ENCODE results near the gene PSMA2.

The PSMA2 gene

DNA sequence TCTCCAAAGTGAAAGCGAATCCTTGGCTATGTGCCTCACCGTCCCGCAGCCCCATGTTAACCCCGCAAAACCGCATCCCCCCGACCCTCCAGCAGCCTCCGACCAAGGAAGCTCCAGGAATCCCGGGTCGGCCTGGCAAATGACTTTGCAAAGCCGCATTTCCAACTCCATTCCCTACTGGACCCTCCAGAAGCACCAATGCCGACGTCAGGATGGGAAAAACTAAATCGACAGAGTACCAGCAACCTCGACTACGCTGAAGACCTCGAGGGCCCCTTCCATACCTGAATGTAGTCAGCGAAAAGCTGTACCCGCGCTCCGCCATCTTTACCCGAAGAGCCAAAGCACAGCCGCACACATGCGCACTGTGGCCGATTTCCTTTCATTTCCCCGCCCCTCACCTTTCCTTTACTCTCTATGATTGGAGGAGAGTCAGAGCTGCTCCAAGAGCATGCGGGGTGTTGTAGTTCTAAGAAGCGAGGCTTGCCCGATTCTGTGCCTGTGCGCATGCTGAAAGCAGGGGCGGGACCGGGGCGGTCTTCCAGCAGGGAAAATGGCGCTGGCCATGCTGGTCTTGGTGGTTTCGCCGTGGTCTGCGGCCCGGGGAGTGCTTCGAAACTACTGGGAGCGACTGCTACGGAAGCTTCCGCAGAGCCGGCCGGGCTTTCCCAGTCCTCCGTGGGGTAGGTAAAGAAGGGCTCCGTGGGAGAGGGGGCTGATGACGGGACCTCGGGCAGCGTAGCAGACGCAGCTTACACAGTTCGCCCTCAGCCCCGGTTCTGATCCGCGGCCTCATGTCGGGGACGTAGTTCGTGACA, at the start of gene PSMA2, which contains the start of gene MRPL32:
TSS of gene PSMA2 (minus strand) at position 341 of the 818 bp plus-strand sequence. CDS start at position 325, 16 bp downstream.
TSS of gene MRPL32 (plus strand) at position 543 of the 818 bp plus-strand sequence. CDS start at position 554, 11 bp downstream.
- peaks cover 17% of the 10 kb centered on the region for H3K36me3 Mint-ChIP-seq (ENCODE audit: low read depth)
- DNase-seq, result peak; percentile 92
- TF ChIP-seq, protein P1, sequence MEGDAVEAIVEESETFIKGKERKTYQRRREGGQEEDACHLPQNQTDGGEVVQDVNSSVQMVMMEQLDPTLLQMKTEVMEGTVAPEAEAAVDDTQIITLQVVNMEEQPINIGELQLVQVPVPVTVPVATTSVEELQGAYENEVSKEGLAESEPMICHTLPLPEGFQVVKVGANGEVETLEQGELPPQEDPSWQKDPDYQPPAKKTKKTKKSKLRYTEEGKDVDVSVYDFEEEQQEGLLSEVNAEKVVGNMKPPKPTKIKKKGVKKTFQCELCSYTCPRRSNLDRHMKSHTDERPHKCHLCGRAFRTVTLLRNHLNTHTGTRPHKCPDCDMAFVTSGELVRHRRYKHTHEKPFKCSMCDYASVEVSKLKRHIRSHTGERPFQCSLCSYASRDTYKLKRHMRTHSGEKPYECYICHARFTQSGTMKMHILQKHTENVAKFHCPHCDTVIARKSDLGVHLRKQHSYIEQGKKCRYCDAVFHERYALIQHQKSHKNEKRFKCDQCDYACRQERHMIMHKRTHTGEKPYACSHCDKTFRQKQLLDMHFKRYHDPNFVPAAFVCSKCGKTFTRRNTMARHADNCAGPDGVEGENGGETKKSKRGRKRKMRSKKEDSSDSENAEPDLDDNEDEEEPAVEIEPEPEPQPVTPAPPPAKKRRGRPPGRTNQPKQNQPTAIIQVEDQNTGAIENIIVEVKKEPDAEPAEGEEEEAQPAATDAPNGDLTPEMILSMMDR (IDR thresholded peaks at IDR 0.05), result no peak
- no peaks in the 10 kb centered on the region for H3K9me3 Mint-ChIP-seq
- peaks cover 4% of the 10 kb centered on the region for H3K27me3 Mint-ChIP-seq (ENCODE audit: low read depth, poor library complexity)
- peak within 1 kb of the TSS; percentile 98 for H3K27ac Mint-ChIP-seq
- peak within 1 kb of the TSS; percentile 99 for H3K4me3 Mint-ChIP-seq
- H3K4me1 Mint-ChIP-seq, result peaks cover 49% of the 10 kb centered on the region

DNA sequence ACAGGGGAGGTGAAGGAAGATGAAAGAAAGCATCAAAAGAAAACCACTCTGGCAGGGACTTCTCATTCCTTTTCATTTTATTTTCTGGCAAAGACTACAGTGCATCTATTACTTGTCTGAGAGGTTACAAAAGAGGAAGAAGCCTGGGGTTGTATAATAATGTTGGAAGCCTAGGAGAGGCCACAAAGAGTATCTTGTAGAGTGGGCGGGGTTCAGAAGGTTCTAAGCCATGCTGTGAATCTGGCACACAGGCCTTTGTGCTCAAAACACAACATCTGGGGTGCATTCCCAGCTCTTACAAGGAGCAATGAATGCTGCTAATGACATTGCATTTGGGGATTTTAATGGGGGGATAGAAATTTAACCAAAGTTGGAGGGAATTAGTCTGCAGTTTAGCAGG, 49.6 kb upstream of the PSMA2 start:
- Mint-ChIP-seq H3K9me3 (peaks cover 23% of the 10 kb centered on the region), H3K4me1 (no peaks in the 10 kb centered on the region), H3K36me3 (ENCODE audit: low read depth) (peaks cover 5% of the 10 kb centered on the region), H3K4me3 (no peak overlapping the region), H3K27me3 (ENCODE audit: low read depth, poor library complexity) (peaks cover 6% of the 10 kb centered on the region), H3K27ac (no peak overlapping the region)
- no peak for DNase-seq
- TF ChIP-seq, protein P1 (IDR thresholded peaks at IDR 0.05), result no peak

- TF ChIP-seq, protein P1 (IDR thresholded peaks at IDR 0.05), result no peak
- peaks cover 3% of the 10 kb centered on the region for H3K27me3 Mint-ChIP-seq (ENCODE audit: low read depth, poor library complexity)
- no peaks in the 10 kb centered on the region for H3K4me1 Mint-ChIP-seq
- peaks cover 5% of the 10 kb centered on the region for H3K36me3 Mint-ChIP-seq (ENCODE audit: low read depth)
- no peak overlapping the region for H3K4me3 Mint-ChIP-seq
- peaks cover 20% of the 10 kb centered on the region for H3K9me3 Mint-ChIP-seq
- no peak for DNase-seq
- H3K27ac Mint-ChIP-seq, result no peak overlapping the region
These were observed 48.5 kb upstream of the PSMA2 start for GRCh38 chr7:42980514-42980913.

- no peak for DNase-seq
- H3K36me3 Mint-ChIP-seq (ENCODE audit: low read depth), result peaks cover 5% of the 10 kb centered on the region
- peaks cover 3% of the 10 kb centered on the region for H3K27me3 Mint-ChIP-seq (ENCODE audit: low read depth, poor library complexity)
- H3K4me1 Mint-ChIP-seq, result no peaks in the 10 kb centered on the region
- TF ChIP-seq, protein P1 (IDR thresholded peaks at IDR 0.05), result no peak
- H3K9me3 Mint-ChIP-seq, result peaks cover 18% of the 10 kb centered on the region
- H3K4me3 Mint-ChIP-seq, result no peak overlapping the region
- H3K27ac Mint-ChIP-seq, result no peak overlapping the region
These were observed 48.1 kb upstream of the PSMA2 start for GRCh38 chr7:42980084-42980483.

DNA sequence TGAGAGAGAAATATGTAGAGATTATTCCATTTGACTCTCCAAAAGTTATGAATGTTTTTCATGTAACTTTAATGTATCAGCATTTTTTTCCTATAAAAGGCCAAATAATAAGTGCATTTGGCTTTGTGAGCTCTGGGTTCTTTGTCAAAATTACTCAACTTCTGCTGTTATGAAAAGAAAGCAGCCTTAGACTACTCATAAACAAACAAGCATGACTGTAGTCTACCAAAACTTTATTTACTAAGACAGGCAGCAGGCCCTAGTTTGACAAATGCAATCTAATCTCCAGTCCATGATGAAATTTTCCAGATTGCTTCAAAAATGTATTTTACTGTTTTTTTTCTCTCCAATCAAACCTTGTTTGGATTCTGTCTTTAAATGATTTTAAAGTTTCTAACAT, 46.5 kb upstream of the PSMA2 start:
- Mint-ChIP-seq H3K9me3 (peaks cover 8% of the 10 kb centered on the region), H3K4me3 (no peak overlapping the region), H3K4me1 (no peaks in the 10 kb centered on the region), H3K27me3 (ENCODE audit: low read depth, poor library complexity) (peaks cover 3% of the 10 kb centered on the region), H3K36me3 (ENCODE audit: low read depth) (peaks cover under 1% of the 10 kb centered on the region), H3K27ac (no peak overlapping the region)
- DNase-seq, result no peak
- TF ChIP-seq, protein P1 (IDR thresholded peaks at IDR 0.05), result no peak

- no peak overlapping the region for H3K27ac Mint-ChIP-seq
- no peaks in the 10 kb centered on the region for H3K36me3 Mint-ChIP-seq (ENCODE audit: low read depth)
- no peak overlapping the region for H3K4me3 Mint-ChIP-seq
- DNase-seq, result no peak
- peaks cover 4% of the 10 kb centered on the region for H3K9me3 Mint-ChIP-seq
- TF ChIP-seq, protein P1 (IDR thresholded peaks at IDR 0.05), result no peak
- peaks cover 3% of the 10 kb centered on the region for H3K27me3 Mint-ChIP-seq (ENCODE audit: low read depth, poor library complexity)
- H3K4me1 Mint-ChIP-seq, result peaks cover 11% of the 10 kb centered on the region
These were observed 44.4 kb upstream of the PSMA2 start for GRCh38 chr7:42976371-42976770.

Measured in nephron progenitor cell (in vitro differentiated cells).